ENCODE data around the gene MRPL36. TPM values are rescaled to one million over a fixed set of nuclear protein-coding genes. Genes with fewer than 3 reads are reported as not detected.

MRPL36 gene
- total RNA-seq, 1 donor from 2014 or later: 38.0 TPM

DNA sequence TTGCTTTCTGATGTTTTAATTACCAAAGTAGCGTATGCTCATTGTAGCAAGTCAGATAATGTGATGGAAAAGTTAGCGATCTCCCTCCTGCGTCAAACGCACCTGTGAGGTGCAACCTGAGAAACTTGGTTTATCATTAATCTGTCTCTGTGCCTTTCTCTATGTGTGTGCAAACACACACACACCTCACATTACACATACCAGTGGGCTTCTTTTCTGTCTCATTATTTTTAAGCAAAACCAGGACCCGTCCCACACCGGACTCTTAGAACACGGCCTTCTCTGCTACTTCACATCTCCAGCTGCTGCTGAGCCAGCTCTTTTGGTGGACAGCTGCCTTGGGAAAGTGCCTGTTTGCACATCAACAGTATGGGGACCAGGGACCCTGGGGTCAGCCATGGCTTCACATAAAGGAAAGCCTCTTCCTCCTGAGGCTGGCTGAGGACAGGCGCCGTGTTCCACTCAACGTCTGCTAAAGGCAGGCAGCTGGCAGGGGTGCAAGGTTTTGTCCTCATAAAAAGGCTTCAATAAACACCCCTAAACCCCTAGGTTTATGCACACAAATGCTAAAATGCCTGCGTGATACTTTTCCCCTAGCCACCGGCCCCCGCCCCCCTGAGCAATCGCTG is 44.2 kb downstream of the MRPL36 start:
- peaks cover 10% of the 10 kb centered on the region for H3K9me3 Mint-ChIP-seq
- H3K27me3 Mint-ChIP-seq (ENCODE audit: low read depth): peaks cover 30% of the 10 kb centered on the region
- H3K36me3 Mint-ChIP-seq: no peaks in the 10 kb centered on the region
- no peaks in the 10 kb centered on the region for H3K4me1 Mint-ChIP-seq
- H3K27ac Mint-ChIP-seq: no peak overlapping the region
- no peak overlapping the region for H3K4me3 Mint-ChIP-seq
- TF ChIP-seq, protein P1, sequence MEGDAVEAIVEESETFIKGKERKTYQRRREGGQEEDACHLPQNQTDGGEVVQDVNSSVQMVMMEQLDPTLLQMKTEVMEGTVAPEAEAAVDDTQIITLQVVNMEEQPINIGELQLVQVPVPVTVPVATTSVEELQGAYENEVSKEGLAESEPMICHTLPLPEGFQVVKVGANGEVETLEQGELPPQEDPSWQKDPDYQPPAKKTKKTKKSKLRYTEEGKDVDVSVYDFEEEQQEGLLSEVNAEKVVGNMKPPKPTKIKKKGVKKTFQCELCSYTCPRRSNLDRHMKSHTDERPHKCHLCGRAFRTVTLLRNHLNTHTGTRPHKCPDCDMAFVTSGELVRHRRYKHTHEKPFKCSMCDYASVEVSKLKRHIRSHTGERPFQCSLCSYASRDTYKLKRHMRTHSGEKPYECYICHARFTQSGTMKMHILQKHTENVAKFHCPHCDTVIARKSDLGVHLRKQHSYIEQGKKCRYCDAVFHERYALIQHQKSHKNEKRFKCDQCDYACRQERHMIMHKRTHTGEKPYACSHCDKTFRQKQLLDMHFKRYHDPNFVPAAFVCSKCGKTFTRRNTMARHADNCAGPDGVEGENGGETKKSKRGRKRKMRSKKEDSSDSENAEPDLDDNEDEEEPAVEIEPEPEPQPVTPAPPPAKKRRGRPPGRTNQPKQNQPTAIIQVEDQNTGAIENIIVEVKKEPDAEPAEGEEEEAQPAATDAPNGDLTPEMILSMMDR (IDR thresholded peaks at IDR 0.05; ENCODE audit: unreplicated experiment): no peak
- peak; percentile 10 to 21 for DNase-seq (ENCODE audit: low spot score in 2 of 2, unreplicated experiment in 2 of 2)

DNA sequence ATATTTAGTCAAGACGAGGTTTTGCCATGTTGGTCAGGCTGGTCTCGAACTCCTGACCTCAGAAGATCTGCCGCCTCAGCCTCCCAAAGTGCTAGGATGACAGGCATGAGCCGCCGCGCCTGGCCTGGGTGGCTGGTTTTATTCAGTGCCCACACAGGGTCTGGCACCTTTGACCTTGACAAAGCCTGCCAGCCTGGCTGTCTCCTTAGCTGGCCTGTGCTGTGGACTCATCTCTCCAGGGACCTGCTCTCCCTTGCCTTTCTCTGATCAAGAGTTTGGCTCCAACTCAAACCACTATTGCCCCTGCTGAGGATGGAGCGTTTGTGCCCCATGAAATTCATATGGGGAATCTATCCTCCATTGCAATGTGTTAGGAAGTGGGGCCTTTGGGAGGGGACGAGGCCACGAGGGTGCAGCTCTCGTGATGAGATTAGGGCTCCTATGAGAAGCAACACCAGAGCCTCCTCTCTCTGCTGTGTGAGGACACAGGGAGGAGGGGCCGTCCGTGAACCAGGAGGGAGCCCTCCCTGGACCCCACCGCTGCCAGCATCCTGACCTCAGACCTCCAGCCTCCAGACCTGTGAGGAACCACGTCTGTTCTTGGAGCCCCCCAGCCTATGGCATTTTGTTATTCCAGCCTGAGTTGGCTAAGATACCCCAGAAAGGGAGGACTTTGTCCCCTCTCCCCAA is 45.0 kb downstream of the MRPL36 start:
- Mint-ChIP-seq H3K36me3 (no peaks in the 10 kb centered on the region), H3K4me3 (no peak overlapping the region), H3K27me3 (ENCODE audit: low read depth) (peaks cover 33% of the 10 kb centered on the region), H3K4me1 (no peaks in the 10 kb centered on the region), H3K27ac (no peak overlapping the region), H3K9me3 (peaks cover 10% of the 10 kb centered on the region)
- peak in 1 of 2 experiments; percentile 25 for DNase-seq (ENCODE audit: low spot score in 2 of 2, unreplicated experiment in 2 of 2)
- TF ChIP-seq, protein P1 (IDR thresholded peaks at IDR 0.05; ENCODE audit: unreplicated experiment): no peak

DNA sequence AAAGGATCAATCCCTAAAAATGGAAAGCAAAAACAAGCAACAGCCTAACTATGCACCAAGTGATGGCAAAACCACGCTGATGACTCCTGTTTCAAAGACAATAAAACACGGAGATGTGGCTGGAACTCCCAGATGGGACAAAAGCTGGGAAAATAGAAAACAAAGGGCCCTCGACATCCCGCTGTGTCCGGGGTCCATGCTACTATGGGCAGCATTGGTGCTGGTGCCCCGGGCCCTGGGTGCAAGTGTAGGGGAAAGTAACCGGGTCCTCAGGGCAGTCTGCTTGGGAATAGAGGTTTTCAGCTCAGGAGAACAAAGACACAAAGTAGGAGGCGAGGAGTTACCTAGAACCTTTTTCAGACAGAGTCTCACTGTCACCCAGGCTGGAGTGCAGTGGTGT is 46.1 kb downstream of the MRPL36 start:
- H3K27ac Mint-ChIP-seq: no peak overlapping the region
- peaks cover 5% of the 10 kb centered on the region for H3K9me3 Mint-ChIP-seq
- no peak overlapping the region for H3K4me3 Mint-ChIP-seq
- H3K36me3 Mint-ChIP-seq: no peaks in the 10 kb centered on the region
- H3K27me3 Mint-ChIP-seq (ENCODE audit: low read depth): peaks cover 32% of the 10 kb centered on the region
- H3K4me1 Mint-ChIP-seq: no peaks in the 10 kb centered on the region
- TF ChIP-seq, protein P1 (IDR thresholded peaks at IDR 0.05; ENCODE audit: unreplicated experiment): no peak
- DNase-seq (ENCODE audit: low spot score in 2 of 2, unreplicated experiment in 2 of 2): peak in 1 of 2 experiments; percentile 29

DNA sequence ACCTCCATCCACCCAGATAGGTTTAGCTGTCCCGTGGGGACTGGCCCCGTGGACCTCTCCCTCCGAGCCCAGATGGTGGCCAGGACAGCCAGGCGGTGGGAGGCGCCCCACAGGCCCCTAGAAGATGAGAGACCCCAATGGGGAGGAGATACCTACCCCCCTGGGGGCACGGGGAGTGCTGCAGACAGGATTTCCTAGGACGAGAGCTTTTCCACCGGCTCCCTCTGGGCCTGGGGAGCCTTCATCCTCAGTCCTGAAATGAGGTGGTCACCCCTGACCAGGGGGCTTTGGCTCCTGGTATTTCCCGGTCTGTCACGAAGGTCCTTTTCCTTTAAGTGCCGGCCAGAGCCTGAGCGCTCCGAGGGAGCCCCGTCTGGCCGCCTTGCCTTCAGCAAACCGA is 46.8 kb downstream of the MRPL36 start:
- Mint-ChIP-seq H3K27me3 (ENCODE audit: low read depth) (peaks cover 35% of the 10 kb centered on the region), H3K4me3 (no peak overlapping the region), H3K36me3 (no peaks in the 10 kb centered on the region), H3K27ac (no peak overlapping the region), H3K4me1 (no peaks in the 10 kb centered on the region), H3K9me3 (no peaks in the 10 kb centered on the region)
- TF ChIP-seq, protein P1 (IDR thresholded peaks at IDR 0.05; ENCODE audit: unreplicated experiment): no peak
- DNase-seq (ENCODE audit: low spot score in 2 of 2, unreplicated experiment in 2 of 2): peak in 1 of 2 experiments; percentile 29

DNA sequence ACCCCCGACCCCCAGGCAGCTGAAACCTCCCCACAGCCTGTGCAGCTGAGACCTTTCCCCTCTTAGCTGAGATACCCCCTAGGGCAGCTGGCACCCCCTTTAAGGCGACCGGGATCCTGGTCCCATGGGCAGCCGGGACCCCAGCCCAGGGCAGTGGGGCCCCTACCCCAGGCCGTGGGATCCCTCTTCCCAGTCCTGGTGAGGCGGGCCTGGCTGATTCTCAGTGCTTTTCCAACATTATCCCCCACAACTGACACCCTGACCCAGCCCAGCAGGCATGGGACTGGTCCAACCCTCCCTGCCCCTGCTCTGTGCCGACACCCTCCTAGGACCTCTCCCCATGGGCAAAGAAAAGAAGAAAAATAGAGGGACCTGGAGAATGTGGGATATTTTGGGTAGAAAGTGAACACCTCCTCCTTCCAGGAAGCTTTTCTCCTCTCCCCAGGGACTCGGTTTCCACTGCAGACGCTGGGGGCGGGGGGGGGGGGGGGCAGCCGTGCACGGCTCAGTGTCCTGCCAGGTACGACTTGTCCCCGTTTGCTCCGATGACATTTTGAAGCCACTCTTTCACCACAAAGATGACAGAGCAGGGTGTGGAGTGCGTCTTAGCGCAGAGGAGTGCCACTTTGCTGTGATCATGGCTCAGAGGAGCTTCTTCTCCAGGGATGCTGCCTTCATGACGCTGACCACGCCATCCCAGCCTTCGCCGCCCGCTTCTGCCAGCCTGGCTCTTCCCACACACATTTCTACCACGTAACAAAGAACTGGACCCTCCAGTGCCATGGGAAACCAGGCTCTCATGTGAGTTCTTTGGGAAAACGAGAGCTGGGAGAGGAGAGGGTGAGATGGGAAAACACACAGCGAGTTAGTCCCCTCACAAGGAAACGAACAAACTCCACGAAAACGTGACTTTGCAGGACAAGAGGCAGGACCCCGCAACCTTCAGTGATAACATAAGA is 47.5 kb downstream of the MRPL36 start:
- no peaks in the 10 kb centered on the region for H3K4me1 Mint-ChIP-seq
- no peaks in the 10 kb centered on the region for H3K36me3 Mint-ChIP-seq
- H3K4me3 Mint-ChIP-seq: no peak overlapping the region
- peaks cover 36% of the 10 kb centered on the region for H3K27me3 Mint-ChIP-seq (ENCODE audit: low read depth)
- no peak overlapping the region for H3K27ac Mint-ChIP-seq
- TF ChIP-seq, protein P1 (IDR thresholded peaks at IDR 0.05; ENCODE audit: unreplicated experiment): no peak
- no peak for DNase-seq (ENCODE audit: low spot score in 2 of 2, unreplicated experiment in 2 of 2)
- no peaks in the 10 kb centered on the region for H3K9me3 Mint-ChIP-seq

All from mesothelial cell of epicardium (in vitro differentiated cells).